A549 treated with Mapracorat at 1 μM for 4 hours (cell line): ENCODE results near the gene BCORL1. TPM values are rescaled to one million over a fixed set of nuclear protein-coding genes. Genes with fewer than 3 reads are reported as not detected.

Experiments
- total RNA-seq: library from RNA; stranded (reverse); fragments of 200-300 nt; extraction: Qiagen RNA extraction; gene quantifications from 5 replicates; pipeline ENCODE4 v1.2.3, GENCODE V29; 2022

The BCORL1 gene, protein sequence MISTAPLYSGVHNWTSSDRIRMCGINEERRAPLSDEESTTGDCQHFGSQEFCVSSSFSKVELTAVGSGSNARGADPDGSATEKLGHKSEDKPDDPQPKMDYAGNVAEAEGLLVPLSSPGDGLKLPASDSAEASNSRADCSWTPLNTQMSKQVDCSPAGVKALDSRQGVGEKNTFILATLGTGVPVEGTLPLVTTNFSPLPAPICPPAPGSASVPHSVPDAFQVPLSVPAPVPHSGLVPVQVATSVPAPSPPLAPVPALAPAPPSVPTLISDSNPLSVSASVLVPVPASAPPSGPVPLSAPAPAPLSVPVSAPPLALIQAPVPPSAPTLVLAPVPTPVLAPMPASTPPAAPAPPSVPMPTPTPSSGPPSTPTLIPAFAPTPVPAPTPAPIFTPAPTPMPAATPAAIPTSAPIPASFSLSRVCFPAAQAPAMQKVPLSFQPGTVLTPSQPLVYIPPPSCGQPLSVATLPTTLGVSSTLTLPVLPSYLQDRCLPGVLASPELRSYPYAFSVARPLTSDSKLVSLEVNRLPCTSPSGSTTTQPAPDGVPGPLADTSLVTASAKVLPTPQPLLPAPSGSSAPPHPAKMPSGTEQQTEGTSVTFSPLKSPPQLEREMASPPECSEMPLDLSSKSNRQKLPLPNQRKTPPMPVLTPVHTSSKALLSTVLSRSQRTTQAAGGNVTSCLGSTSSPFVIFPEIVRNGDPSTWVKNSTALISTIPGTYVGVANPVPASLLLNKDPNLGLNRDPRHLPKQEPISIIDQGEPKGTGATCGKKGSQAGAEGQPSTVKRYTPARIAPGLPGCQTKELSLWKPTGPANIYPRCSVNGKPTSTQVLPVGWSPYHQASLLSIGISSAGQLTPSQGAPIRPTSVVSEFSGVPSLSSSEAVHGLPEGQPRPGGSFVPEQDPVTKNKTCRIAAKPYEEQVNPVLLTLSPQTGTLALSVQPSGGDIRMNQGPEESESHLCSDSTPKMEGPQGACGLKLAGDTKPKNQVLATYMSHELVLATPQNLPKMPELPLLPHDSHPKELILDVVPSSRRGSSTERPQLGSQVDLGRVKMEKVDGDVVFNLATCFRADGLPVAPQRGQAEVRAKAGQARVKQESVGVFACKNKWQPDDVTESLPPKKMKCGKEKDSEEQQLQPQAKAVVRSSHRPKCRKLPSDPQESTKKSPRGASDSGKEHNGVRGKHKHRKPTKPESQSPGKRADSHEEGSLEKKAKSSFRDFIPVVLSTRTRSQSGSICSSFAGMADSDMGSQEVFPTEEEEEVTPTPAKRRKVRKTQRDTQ (N-terminal part only)
- total RNA-seq: 7.2 to 12.3 TPM (median 10.0 TPM) in 5 replicates

DNA sequence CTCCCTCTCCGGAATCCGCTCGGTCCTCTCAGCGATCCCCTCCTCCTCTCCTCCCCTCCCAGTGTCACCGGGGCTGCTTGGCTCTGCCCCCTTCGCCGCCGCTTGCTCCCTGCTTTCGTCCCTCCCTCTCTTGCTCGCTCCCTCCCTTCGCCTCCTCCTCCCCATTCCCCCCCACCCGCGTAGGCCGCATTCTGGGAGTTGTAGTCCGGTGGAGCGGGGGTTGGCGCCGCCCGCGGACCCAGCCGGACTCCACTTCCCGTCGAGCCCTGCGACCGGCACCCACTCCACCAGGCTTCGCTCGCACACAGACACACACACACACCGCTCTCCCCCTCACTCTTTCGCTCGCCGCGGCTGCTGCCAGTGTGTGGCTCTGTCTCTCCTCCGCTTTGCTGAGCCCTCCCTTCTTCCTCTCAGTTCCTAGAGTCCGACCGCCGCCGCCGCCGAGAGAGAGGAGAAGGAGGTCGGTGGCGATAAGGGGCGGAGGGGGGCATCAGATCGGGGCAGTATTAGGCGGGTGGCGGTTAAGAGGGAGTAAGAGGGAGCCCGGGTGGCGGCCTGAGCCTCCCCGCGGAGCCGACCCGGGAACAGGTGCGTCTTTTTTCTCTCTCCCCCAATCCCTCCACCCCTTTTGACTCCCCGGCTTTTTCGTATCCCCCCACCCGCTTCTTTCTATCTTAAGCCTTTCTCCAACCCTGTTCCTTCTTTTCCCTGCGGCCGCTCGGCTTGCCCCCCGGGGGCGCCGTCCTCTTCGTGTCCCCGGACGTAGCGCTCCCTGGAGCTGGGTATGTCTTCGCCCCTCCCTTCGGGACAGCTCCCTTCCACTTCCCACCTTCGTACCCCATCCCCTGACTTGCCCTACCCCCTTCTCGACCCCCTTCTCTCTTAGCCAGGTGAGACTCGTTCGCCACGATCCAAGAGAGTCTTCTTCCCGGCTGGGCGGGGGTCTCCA lies at the start of gene BCORL1:
Gene BCORL1 (plus strand): TSS at position 336 of the 952 bp plus-strand sequence. CDS start 22,597 bp downstream, outside the sequence.

Other genes starting within 250 kb of the BCORL1 start
- not detected in 5 replicates for gene XPNPEP2, start 243.7 kb upstream of the BCORL1 start, total RNA-seq
- gene SASH3, start 202.7 kb upstream of the BCORL1 start, total RNA-seq: not detected in 5 replicates
- 48.5 to 55.4 TPM (median 51.5 TPM) in 5 replicates for gene ZDHHC9, start 138.7 kb upstream of the BCORL1 start, total RNA-seq
- gene UTP14A, start 76.5 kb upstream of the BCORL1 start, total RNA-seq: 42.1 to 54.6 TPM (median 42.8 TPM) in 5 replicates
- 25.7 to 28.7 TPM (median 28.7 TPM) in 5 replicates for gene ELF4, start 127.9 kb downstream of the BCORL1 start, total RNA-seq
- gene AIFM1, start 183.2 kb downstream of the BCORL1 start, total RNA-seq: 66.6 to 74.0 TPM (median 70.3 TPM) in 5 replicates
- gene RAB33A, start 189.3 kb downstream of the BCORL1 start, total RNA-seq: 0.13 to 0.32 TPM (median 0.27 TPM) in 5 replicates